Stimulated activated CD4-positive, alpha-beta T cell treated with anti-CD3 and anti-CD28 coated beads, TNF-alpha, amount 100 ng/mL, for 1 hour (primary cell): Measurements from ENCODE around the gene NLRP9.

ENCODE experiments used
- DNase-seq, 3 donors: peaks; one replicate each; pipeline ENCODE4 v3.0.0-alpha.2; 2020; ENCODE audit warnings: low read depth in 3 of 3, low spot score in 1 of 3

NLRP9 gene

GRCh38 chr19:55689411-55690108 is 48.6 kb downstream of the NLRP9 start:
- no peak for DNase-seq

- DNase-seq = no peak
These were observed 49.6 kb downstream of the NLRP9 start for GRCh38 chr19:55688422-55689218.

GRCh38 chr19:55687281-55688201 is 50.7 kb downstream of the NLRP9 start:
- no peak for DNase-seq

GRCh38 chr19:55686311-55687050 is 51.7 kb downstream of the NLRP9 start:
- DNase-seq = no peak

- no peak for DNase-seq
These were observed 52.4 kb downstream of the NLRP9 start for GRCh38 chr19:55685776-55686175.

GRCh38 chr19:55684946-55685681 is 53.1 kb downstream of the NLRP9 start:
- no peak for DNase-seq

- no peak for DNase-seq
These were observed 54.5 kb downstream of the NLRP9 start for GRCh38 chr19:55683449-55684261.

GRCh38 chr19:55681131-55682092 is 56.8 kb downstream of the NLRP9 start:
- no peak for DNase-seq

- no peak for DNase-seq
These were observed 57.7 kb downstream of the NLRP9 start for GRCh38 chr19:55680339-55681130.

- DNase-seq = no peak
These were observed 58.6 kb downstream of the NLRP9 start for GRCh38 chr19:55679343-55680257.

- no peak for DNase-seq
These were observed 60.0 kb downstream of the NLRP9 start for GRCh38 chr19:55678121-55678671.

- no peak for DNase-seq
These were observed 60.6 kb downstream of the NLRP9 start for GRCh38 chr19:55677572-55678028.

GRCh38 chr19:55676889-55677505 is 61.2 kb downstream of the NLRP9 start:
- DNase-seq = no peak

GRCh38 chr19:55676383-55676782 is 61.8 kb downstream of the NLRP9 start:
- no peak for DNase-seq

GRCh38 chr19:55675661-55676354 is 62.4 kb downstream of the NLRP9 start:
- no peak for DNase-seq
